PC-9 (cell line): Measurements from ENCODE around the gene FGF14. TPM values are rescaled to one million over a fixed set of nuclear protein-coding genes. Genes with fewer than 3 reads are reported as not detected.

ENCODE experiments used
- BruUV-seq: library from RNA; stranded (reverse); fragments of 400-500 nt; replicated peaks from 2 replicates; lab custom pipeline; 2021; lab: Mats Ljungman, UMichigan
- CTCF ChIA-PET: fragments of 300-600 bp; sonication (Branson Sonifier 250); formaldehyde crosslinking; loops from one replicate; lab custom pipeline; 2022; ENCODE audit warnings: antibody characterized with exemption; lab: Charles Lee
- POLR2A ChIA-PET: fragments of 300-600 bp; sonication (Branson Sonifier 250); formaldehyde crosslinking; loops from one replicate; lab custom pipeline; 2022; ENCODE audit warnings: antibody characterized with exemption; ENCODE audit not compliant: unreplicated experiment; lab: Charles Lee
- DNase-seq, 2 experiments: peaks; one replicate each; pipeline versions ENCODE4 v3.0.0 to v3.0.0-alpha.2; 2015 to 2022; ENCODE audit warnings: mixed read lengths in 1 of 2
- H2AFZ ChIP-seq: fragments of 200-600 bp; sonication (generic); 2 replicates; pipeline ENCODE4 v1.8.1; 2017; ENCODE audit warnings: antibody characterized with exemption
- H3F3A ChIP-seq: fragments of 200-600 bp; sonication (generic); 2 replicates; pipeline ENCODE4 v1.8.1; 2017; ENCODE audit warnings: antibody characterized with exemption, mild to moderate bottlenecking, low read depth; ENCODE audit not compliant: insufficient read depth
- H3K27ac ChIP-seq: fragments of 200-600 bp; sonication (generic); 2 replicates; pipeline ENCODE4 v1.6.1; 2016; ENCODE audit warnings: mixed run types
- H3K27me3 ChIP-seq: fragments of 200-600 bp; sonication (generic); 2 replicates; pipeline ENCODE4 v1.6.1; 2016; ENCODE audit warnings: low read depth, mixed run types; ENCODE audit not compliant: insufficient read depth
- H3K36me3 ChIP-seq: fragments of 200-600 bp; sonication (generic); 2 replicates; pipeline ENCODE4 v1.6.1; 2016; ENCODE audit warnings: low read depth, mixed run types
- H3K4me1 ChIP-seq: fragments of 200-600 bp; sonication (generic); replicated peaks from 2 replicates; pipeline ENCODE4 v1.6.1; 2016; ENCODE audit warnings: mixed run types; ENCODE audit not compliant: insufficient read depth
- H3K4me2 ChIP-seq: fragments of 200-600 bp; sonication (generic); 2 replicates; pipeline ENCODE4 v1.6.1; 2017; ENCODE audit warnings: mixed run types
- H3K4me3 ChIP-seq: fragments of 200-600 bp; sonication (generic); 2 replicates; pipeline ENCODE4 v1.6.1; 2016; ENCODE audit warnings: mixed run types
- H3K79me2 ChIP-seq: fragments of 200-600 bp; sonication (generic); 2 replicates; pipeline ENCODE4 v1.6.1; 2017; ENCODE audit warnings: low read depth, mixed run types
- H3K9me2 ChIP-seq: fragments of 200-600 bp; sonication (generic); 2 replicates; pipeline ENCODE4 v1.8.1; 2017; ENCODE audit warnings: mild to moderate bottlenecking; ENCODE audit not compliant: insufficient read depth
- H3K9me3 ChIP-seq: fragments of 200-600 bp; sonication (generic); 2 replicates; pipeline ENCODE4 v1.8.1; 2016; ENCODE audit warnings: low read depth; ENCODE audit not compliant: insufficient read depth
- H4K20me1 ChIP-seq: fragments of 200-600 bp; sonication (generic); 2 replicates; pipeline ENCODE4 v1.8.1; 2017; ENCODE audit not compliant: insufficient read depth
- EZH2 ChIP-seq: fragments of 200-600 bp; sonication (generic); IDR thresholded peaks from 2 replicates; pipeline ENCODE4 v1.8.0; 2017; ENCODE audit warnings: antibody characterized with exemption, low read depth
- intact Hi-C: fragments of 100-400 bp; cut with micrococcal nuclease; formaldehyde crosslinking; loops from one replicate; pipeline ENCODE4 v1.10.0; 2022; ENCODE audit not compliant: unreplicated experiment
- total RNA-seq: library from RNA; stranded (reverse); gene quantifications from 2 replicates; pipeline ENCODE4 v1.2.3, GENCODE V29; 2021
- TF ChIP-seq, protein P1 (sequence below): fragments of 200-600 bp; sonication (generic); conservative IDR thresholded peaks from 2 replicates; pipeline ENCODE4 v1.6.1; 2017; ENCODE audit warnings: mixed run types, antibody characterized with exemption, mild to moderate bottlenecking, moderate library complexity

Gene FGF14
- total RNA-seq, 1 experiment from 2014 or later: not detected

DNA sequence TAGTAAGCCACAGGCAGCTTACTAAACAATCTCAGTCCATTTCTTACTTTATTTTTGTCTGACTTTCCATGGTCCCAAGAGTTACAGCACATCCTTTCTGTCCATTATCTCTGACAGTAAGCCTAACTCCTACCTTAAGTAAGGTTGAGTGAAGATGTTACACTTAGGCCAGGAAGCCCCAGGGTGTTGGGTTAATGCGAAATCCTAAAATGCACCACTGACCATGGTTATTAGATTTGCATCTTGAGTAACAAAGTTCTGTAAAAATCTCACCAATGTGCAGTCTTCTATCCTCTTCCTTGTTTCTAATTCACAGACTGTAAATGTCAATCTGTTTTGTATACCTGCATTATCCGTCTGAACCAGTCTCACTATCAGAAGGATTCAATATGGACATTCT, 462.5 kb downstream of the FGF14 start:
- Histone ChIP-seq H3K4me2 (no peak overlapping the region), H3K79me2 (no peaks in the 10 kb centered on the region), H3K4me3 (no peak overlapping the region), H3K27me3 (peaks cover 27% of the 10 kb centered on the region), H4K20me1 (no peaks in the 10 kb centered on the region), H3K9me2 (no peaks in the 10 kb centered on the region), H3K4me1 (no peaks in the 10 kb centered on the region), H3F3A (no peaks in the 10 kb centered on the region), H3K36me3 (no peaks in the 10 kb centered on the region), H2AFZ (no peak overlapping the region), H3K27ac (no peak overlapping the region), H3K9me3 (no peaks in the 10 kb centered on the region)
- no TSS peak for BruUV-seq
- intact Hi-C loops: no loop called here
- no peak for DNase-seq
- CTCF ChIA-PET: no interaction called here
- TF ChIP-seq, protein P1, sequence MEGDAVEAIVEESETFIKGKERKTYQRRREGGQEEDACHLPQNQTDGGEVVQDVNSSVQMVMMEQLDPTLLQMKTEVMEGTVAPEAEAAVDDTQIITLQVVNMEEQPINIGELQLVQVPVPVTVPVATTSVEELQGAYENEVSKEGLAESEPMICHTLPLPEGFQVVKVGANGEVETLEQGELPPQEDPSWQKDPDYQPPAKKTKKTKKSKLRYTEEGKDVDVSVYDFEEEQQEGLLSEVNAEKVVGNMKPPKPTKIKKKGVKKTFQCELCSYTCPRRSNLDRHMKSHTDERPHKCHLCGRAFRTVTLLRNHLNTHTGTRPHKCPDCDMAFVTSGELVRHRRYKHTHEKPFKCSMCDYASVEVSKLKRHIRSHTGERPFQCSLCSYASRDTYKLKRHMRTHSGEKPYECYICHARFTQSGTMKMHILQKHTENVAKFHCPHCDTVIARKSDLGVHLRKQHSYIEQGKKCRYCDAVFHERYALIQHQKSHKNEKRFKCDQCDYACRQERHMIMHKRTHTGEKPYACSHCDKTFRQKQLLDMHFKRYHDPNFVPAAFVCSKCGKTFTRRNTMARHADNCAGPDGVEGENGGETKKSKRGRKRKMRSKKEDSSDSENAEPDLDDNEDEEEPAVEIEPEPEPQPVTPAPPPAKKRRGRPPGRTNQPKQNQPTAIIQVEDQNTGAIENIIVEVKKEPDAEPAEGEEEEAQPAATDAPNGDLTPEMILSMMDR: no peak
- TF ChIP-seq EZH2: no peak
- POLR2A ChIA-PET: no interaction called here

DNA sequence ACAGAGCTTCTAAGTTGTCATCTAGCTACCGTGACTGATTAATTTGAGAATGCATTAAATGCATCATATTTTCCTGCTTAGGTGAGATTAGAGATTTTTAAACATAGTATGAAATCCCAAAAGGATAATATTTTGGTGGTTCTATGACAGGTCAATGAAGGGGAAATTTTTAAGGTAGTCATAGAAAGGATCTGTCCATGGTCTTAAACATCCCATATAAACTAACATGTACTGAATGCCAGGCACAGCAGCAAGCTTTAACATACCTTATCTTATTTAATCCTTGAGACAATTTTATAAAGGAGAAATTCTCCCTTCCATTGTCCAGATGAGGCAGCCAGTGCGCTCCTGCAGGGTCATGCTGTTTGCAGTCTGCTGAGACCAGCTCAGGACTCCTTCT, 466.0 kb downstream of the FGF14 start:
- Histone ChIP-seq H2AFZ (no peak overlapping the region), H4K20me1 (peaks cover 3% of the 10 kb centered on the region; the same call in 1 of the 2 replicates), H3K27ac (no peak overlapping the region), H3K4me2 (no peak overlapping the region), H3K27me3 (peaks cover 53% of the 10 kb centered on the region), H3K4me3 (no peak overlapping the region), H3K79me2 (no peaks in the 10 kb centered on the region), H3K36me3 (no peaks in the 10 kb centered on the region), H3K9me3 (no peaks in the 10 kb centered on the region), H3K9me2 (no peaks in the 10 kb centered on the region), H3F3A (no peaks in the 10 kb centered on the region), H3K4me1 (no peaks in the 10 kb centered on the region)
- BruUV-seq: no TSS peak
- POLR2A ChIA-PET: interaction anchor here (0.7 kb wide), 1 partner anchor 70 kb away, joined by 3 read pairs; no protein-coding TSS in a partner anchor
- TF ChIP-seq EZH2: no peak
- TF ChIP-seq, protein P1: no peak
- CTCF ChIA-PET: no interaction called here
- intact Hi-C loops: no loop called here
- DNase-seq: no peak

DNA sequence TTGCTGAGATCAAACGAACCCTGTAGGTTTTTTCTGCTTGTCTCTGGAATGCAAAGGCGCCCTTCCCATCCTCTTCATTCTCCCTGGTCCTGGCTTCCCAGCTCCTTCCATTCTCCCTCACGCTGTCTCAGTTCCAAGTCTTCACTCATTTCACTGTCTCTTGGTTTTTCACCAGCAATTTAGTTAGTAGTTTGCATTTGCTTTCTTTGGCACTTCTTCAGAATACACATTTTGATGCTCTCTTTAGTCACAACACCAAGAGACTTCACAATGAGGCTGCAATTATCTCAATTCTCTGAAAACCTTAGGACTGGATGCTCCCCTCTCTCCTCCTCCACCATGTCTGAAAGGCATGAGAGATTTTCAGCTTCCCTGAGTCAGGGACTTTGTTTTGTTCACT, 470.7 kb downstream of the FGF14 start:
- H3K79me2 ChIP-seq: no peaks in the 10 kb centered on the region
- DNase-seq: no peak
- peaks cover 71% of the 10 kb centered on the region for H3K27me3 ChIP-seq
- H4K20me1 ChIP-seq: peaks cover 3% of the 10 kb centered on the region; the same call in 1 of the 2 replicates
- no peaks in the 10 kb centered on the region for H3K4me1 ChIP-seq
- H3F3A ChIP-seq: no peaks in the 10 kb centered on the region
- intact Hi-C loops: no loop called here
- no peak overlapping the region for H3K27ac ChIP-seq
- no peak overlapping the region for H2AFZ ChIP-seq
- H3K4me3 ChIP-seq: no peak overlapping the region
- CTCF ChIA-PET: interaction anchor here (0.5 kb wide), 1 partner anchor 16 kb away, joined by 4 read pairs; no protein-coding TSS in a partner anchor
- TF ChIP-seq, protein P1: no peak
- TF ChIP-seq EZH2: no peak
- no peak overlapping the region for H3K4me2 ChIP-seq
- POLR2A ChIA-PET: no interaction called here
- BruUV-seq: no TSS peak
- H3K36me3 ChIP-seq: no peaks in the 10 kb centered on the region
- no peaks in the 10 kb centered on the region for H3K9me2 ChIP-seq
- no peaks in the 10 kb centered on the region; the same call in 1 of the 2 replicates for H3K9me3 ChIP-seq
